IPS DF 4.7 (cell line): ENCODE measurements around the gene ACKR3.

ENCODE experiments used
- DNase-seq: peaks from one replicate; pipeline ENCODE4 v3.0.0-alpha.2; 2013; ENCODE audit warnings: low spot score; ENCODE audit errors: extremely low read depth

ACKR3 gene

GRCh38 chr2:236549165-236549564 is 20.5 kb upstream of the ACKR3 start:
- no peak for DNase-seq

GRCh38 chr2:236550290-236550689 is 19.3 kb upstream of the ACKR3 start:
- DNase-seq: no peak

GRCh38 chr2:236550701-236551465 is 18.7 kb upstream of the ACKR3 start:
- no peak for DNase-seq

GRCh38 chr2:236551471-236552211 is 18.0 kb upstream of the ACKR3 start:
- DNase-seq: no peak

- no peak for DNase-seq
Measured at GRCh38 chr2:236552212-236552542, 17.4 kb upstream of the ACKR3 start.

GRCh38 chr2:236552581-236553363 is 16.9 kb upstream of the ACKR3 start:
- DNase-seq: no peak

- DNase-seq: no peak
Measured at GRCh38 chr2:236553522-236553921, 16.1 kb upstream of the ACKR3 start.

GRCh38 chr2:236554629-236555282 is 14.9 kb upstream of the ACKR3 start:
- no peak for DNase-seq

- no peak for DNase-seq
Measured at GRCh38 chr2:236555481-236555880, 14.1 kb upstream of the ACKR3 start.

GRCh38 chr2:236557306-236558030 is 12.2 kb upstream of the ACKR3 start:
- DNase-seq: no peak

- no peak for DNase-seq
Measured at GRCh38 chr2:236558036-236558435, 11.6 kb upstream of the ACKR3 start.

- DNase-seq: no peak
Measured at GRCh38 chr2:236558993-236559978, 10.3 kb upstream of the ACKR3 start.

- DNase-seq: no peak
Measured at GRCh38 chr2:236561874-236562273, 7.8 kb upstream of the ACKR3 start.

GRCh38 chr2:236562434-236562833 is 7.2 kb upstream of the ACKR3 start:
- no peak for DNase-seq

- no peak for DNase-seq
Measured at GRCh38 chr2:236563953-236564352, 5.7 kb upstream of the ACKR3 start.

- DNase-seq: no peak
Measured at GRCh38 chr2:236565212-236565611, 4.4 kb upstream of the ACKR3 start.

- DNase-seq: no peak
Measured at GRCh38 chr2:236565879-236566402, 3.7 kb upstream of the ACKR3 start.

- DNase-seq: no peak
Measured at GRCh38 chr2:236566596-236566995, 3.0 kb upstream of the ACKR3 start.

- no peak for DNase-seq
Measured at GRCh38 chr2:236568068-236568921, 1.3 kb upstream of the ACKR3 start.
